AG04450 (cell line): Measurements from ENCODE around the gene ZNF394. TPM values are rescaled to one million over a fixed set of nuclear protein-coding genes. Genes with fewer than 3 reads are reported as not detected.
"Not testable (repeated sequence)": the region's sequence is repeated elsewhere in the genome, so short reads cannot be mapped to it uniquely, and the experiment has no call there.

Source experiments
- CTCF ChIA-PET: fragments of 300-600, 350-600 bp; formaldehyde crosslinking; extraction: SDS; loops from one replicate; lab custom pipeline; 2022; ENCODE audit warnings: antibody characterized with exemption, inconsistent platforms; lab: Charles Lee
- POLR2A ChIA-PET: fragments of 350-600 bp; formaldehyde crosslinking; extraction: SDS; loops from one replicate; lab custom pipeline; 2021; ENCODE audit warnings: antibody characterized with exemption, inconsistent platforms; lab: Yijun Ruan, JAX
- DNase-seq: peaks from one replicate; pipeline ENCODE4 v3.0.0-alpha.2; 2011; ENCODE audit warnings: low read depth, low spot score
- H3K27ac ChIP-seq: one replicate; pipeline ENCODE4 v1.5.1; 2012; ENCODE audit warnings: low read depth, low read length, control low read depth
- H3K27me3 ChIP-seq: one replicate; pipeline ENCODE4 v1.6.0; 2012; ENCODE audit warnings: low read length; ENCODE audit not compliant: control insufficient read depth, insufficient read depth
- H3K4me3 ChIP-seq: 2 replicates; pipeline ENCODE4 v1.5.1; 2011; ENCODE audit warnings: mild to moderate bottlenecking, low read depth, low read length, control low read depth
- H3K9me3 ChIP-seq: 2 replicates; pipeline ENCODE4 v1.5.1; 2012; ENCODE audit warnings: low read length; ENCODE audit not compliant: control insufficient read depth, insufficient read depth
- polyA minus RNA-seq: library from RNA; depleted of rRNA, polyadenylated mRNA; stranded (reverse); fragments of >200 nt; gene quantifications from 2 replicates; pipeline ENCODE4 v1.2.3, GENCODE V29; 2011; rRNA and poly(A)+ RNA removed
- polyA plus RNA-seq: library from polyadenylated mRNA; depleted of rRNA; stranded (reverse); fragments of >200 nt; gene quantifications from 2 replicates; pipeline ENCODE4 v1.2.3, GENCODE V29; 2011; rRNA removed
- TF ChIP-seq, protein P1 (sequence below): IDR thresholded peaks from 2 replicates; pipeline ENCODE4 v1.5.1; 2011; ENCODE audit warnings: low read depth, low read length, control low read depth, inconsistent platforms

Gene ZNF394
- polyA plus RNA-seq = 9.4 TPM in 2 replicates
- 18.4 TPM in 2 replicates for polyA minus RNA-seq

- CTCF ChIA-PET = interaction anchor here (0.6 kb wide), 1 partner anchor 26 kb away, joined by 3 read pairs; no protein-coding TSS in a partner anchor
- POLR2A ChIA-PET = interaction anchor here (0.6 to 1.6 kb wide), 8 partner anchors 25 to 252 kb away, joined by 3 to 9 read pairs (median 4); partner anchors contain the start of genes CPSF4, FAM200A, PTCD1 and ZNF655
Measured at GRCh38 chr7:99499721-99500636, at the start of gene ZNF394. Gene ZNF394 (minus strand): TSS chr7:99500281. CDS start chr7:99500093, 188 bp downstream.

DNA sequence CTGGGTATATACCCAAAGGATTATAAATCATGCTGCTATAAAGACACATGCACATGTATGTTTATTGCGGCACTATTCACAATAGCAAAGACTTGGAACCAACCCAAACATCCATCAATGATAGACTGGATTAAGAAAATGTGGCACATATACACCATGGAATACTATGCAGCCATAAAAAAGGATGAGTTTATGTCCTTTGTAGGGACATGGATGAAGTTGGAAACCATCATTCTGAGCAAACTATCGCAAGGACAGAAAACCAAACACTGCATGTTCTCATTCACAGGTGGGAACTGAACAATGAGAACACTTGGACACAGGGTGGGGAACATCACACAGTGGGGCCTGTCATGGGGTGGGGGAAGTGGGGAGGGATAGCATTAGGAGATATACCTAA is 49.5 kb upstream of the ZNF394 start:
- DNase-seq, CTCF ChIA-PET, POLR2A ChIA-PET, H3K4me3 ChIP-seq, H3K27ac ChIP-seq, H3K9me3 ChIP-seq, H3K27me3 ChIP-seq: not testable (repeated sequence)

More at GRCh38 chr7:99499721-99500636, at the start of gene ZNF394:
- H3K27me3 ChIP-seq = no peaks in the 10 kb centered on the region
- peak; percentile 76 for DNase-seq
- H3K9me3 ChIP-seq = peaks cover 17% of the 10 kb centered on the region
- peak within 1 kb of the TSS; percentile 97 for H3K27ac ChIP-seq
- peak within 1 kb of the TSS; percentile 97 for H3K4me3 ChIP-seq
- TF ChIP-seq, protein P1, sequence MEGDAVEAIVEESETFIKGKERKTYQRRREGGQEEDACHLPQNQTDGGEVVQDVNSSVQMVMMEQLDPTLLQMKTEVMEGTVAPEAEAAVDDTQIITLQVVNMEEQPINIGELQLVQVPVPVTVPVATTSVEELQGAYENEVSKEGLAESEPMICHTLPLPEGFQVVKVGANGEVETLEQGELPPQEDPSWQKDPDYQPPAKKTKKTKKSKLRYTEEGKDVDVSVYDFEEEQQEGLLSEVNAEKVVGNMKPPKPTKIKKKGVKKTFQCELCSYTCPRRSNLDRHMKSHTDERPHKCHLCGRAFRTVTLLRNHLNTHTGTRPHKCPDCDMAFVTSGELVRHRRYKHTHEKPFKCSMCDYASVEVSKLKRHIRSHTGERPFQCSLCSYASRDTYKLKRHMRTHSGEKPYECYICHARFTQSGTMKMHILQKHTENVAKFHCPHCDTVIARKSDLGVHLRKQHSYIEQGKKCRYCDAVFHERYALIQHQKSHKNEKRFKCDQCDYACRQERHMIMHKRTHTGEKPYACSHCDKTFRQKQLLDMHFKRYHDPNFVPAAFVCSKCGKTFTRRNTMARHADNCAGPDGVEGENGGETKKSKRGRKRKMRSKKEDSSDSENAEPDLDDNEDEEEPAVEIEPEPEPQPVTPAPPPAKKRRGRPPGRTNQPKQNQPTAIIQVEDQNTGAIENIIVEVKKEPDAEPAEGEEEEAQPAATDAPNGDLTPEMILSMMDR = no peak

DNA sequence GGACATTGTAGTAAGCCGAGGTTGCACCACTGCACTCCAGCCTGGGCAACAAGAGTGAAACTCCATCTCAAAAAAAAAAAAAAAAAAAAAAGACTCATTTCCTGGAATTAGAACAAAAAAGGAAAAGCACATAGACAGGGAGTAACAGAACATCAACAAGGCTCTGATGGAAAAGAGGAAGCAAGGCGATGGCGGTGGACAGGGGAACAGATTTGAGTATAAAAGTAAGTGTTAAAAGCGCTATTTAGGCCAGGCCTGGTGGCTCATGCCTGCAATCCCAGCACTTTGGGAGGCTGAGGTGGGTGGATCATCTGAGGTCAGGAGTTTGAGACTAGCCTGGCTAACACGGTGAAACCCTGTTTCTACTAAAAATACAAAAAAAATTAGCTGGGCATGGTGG is 45.2 kb upstream of the ZNF394 start:
- H3K9me3 ChIP-seq = peaks cover 37% of the 10 kb centered on the region
- CTCF ChIA-PET, DNase-seq, H3K27ac ChIP-seq, POLR2A ChIA-PET, H3K4me3 ChIP-seq, H3K27me3 ChIP-seq: not testable (repeated sequence)

GRCh38 chr7:99543916-99544315 is 43.8 kb upstream of the ZNF394 start:
- DNase-seq = no peak
- TF ChIP-seq, protein P1 = no peak
- H3K27ac ChIP-seq = no peak overlapping the region
- CTCF ChIA-PET = no interaction called here
- no peak overlapping the region for H3K4me3 ChIP-seq
- peaks cover 50% of the 10 kb centered on the region for H3K9me3 ChIP-seq
- POLR2A ChIA-PET = no interaction called here
- H3K27me3 ChIP-seq = no peaks in the 10 kb centered on the region

GRCh38 chr7:99543081-99543671 is 43.1 kb upstream of the ZNF394 start:
- H3K4me3 ChIP-seq = no peak overlapping the region
- H3K27me3 ChIP-seq = no peaks in the 10 kb centered on the region
- no peak for DNase-seq
- CTCF ChIA-PET = no interaction called here
- POLR2A ChIA-PET = no interaction called here
- no peak overlapping the region for H3K27ac ChIP-seq
- TF ChIP-seq, protein P1 = no peak
- peaks cover 53% of the 10 kb centered on the region for H3K9me3 ChIP-seq
